ENCODE data around the gene CAGE1.

DNA sequence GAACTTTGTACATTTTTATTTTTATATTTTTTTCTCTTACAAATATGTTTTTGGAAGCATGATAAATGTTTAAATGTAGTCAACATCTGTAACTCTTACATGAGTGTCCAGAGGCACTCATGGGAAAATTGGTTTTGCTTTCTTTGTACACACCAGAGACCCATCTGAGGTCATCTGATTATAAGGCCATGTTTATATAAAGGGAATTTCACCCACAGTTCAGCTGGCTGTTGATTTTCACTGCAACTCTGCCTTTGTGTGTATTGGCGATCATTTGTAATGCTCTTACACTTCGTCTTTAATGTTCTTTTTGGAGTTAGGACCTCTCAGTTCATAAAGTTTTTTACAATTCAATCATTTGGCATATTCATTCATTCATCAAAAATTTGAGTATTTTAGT lies 28.1 kb upstream of the CAGE1 start:
- no peak for TF ChIP-seq POLR2A (IDR thresholded peaks at IDR 0.05; ENCODE audit: low read depth, low read length)
- TF ChIP-seq POLR2AphosphoS5 (IDR thresholded peaks at IDR 0.05; ENCODE audit: low read depth, low read length): no peak
